B cell (primary cell): ENCODE measurements around the gene C16orf46. TPM values are rescaled to one million over a fixed set of nuclear protein-coding genes. Genes with fewer than 3 reads are reported as not detected.

Experiments
- ATAC-seq: fragments of 200-7000 bp; cut with Tn5 transposase; one replicate; pipeline ENCODE4 v1.10.0; 2021; ENCODE audit warnings: low read depth, mild to moderate bottlenecking, moderate number of reproducible peaks, moderate library complexity
- CTCF ChIA-PET: fragments of 350-600 bp; sonication (Branson Sonifier 250); formaldehyde crosslinking; loops from one replicate; lab custom pipeline; 2021; ENCODE audit warnings: antibody characterized with exemption, inconsistent platforms; lab: Charles Lee
- POLR2A ChIA-PET: fragments of 350-600 bp; sonication (Branson Sonifier 250); formaldehyde crosslinking; loops from one replicate; lab custom pipeline; 2021; ENCODE audit warnings: antibody characterized with exemption; lab: Charles Lee
- DNase-seq: peaks from one replicate; pipeline ENCODE4 v3.0.0; 2013
- H2AFZ ChIP-seq: 2 replicates; pipeline ENCODE4 v1.6.1; 2012; ENCODE audit warnings: mild to moderate bottlenecking, low read depth, low read length; ENCODE audit not compliant: insufficient read depth, poor library complexity, severe bottlenecking
- H3K27ac ChIP-seq, 2 donors: 1 replicate in 1 of 2; 2 replicates in 1 of 2; pipeline ENCODE4 v1.5.1; 2012 to 2013; ENCODE audit warnings: low read length in 2 of 2, mild to moderate bottlenecking in 2 of 2, moderate library complexity in 1 of 2
- H3K27me3 ChIP-seq, 4 experiments: fragments of 200-600 bp in 1 of 4; sonication (generic) in 1 of 4; replicated peaks in 1 of 4; 1 replicate in 2 of 4; 2 replicates in 2 of 4; pipeline versions ENCODE4 v1.6.1 to v1.7.0; 2013 to 2016; ENCODE audit warnings: low read length in 3 of 4, mild to moderate bottlenecking in 2 of 4, mixed read lengths in 1 of 4, moderate library complexity in 1 of 4; ENCODE audit not compliant: insufficient read depth in 4 of 4, control insufficient read depth in 3 of 4; ENCODE audit errors: control extremely low read depth in 1 of 4
- H3K36me3 ChIP-seq, 2 experiments: replicated peaks in 1 of 2; 1 replicate in 1 of 2; 2 replicates in 1 of 2; pipeline versions ENCODE4 v1.6.1 to v1.7.1; 2013; ENCODE audit warnings: low read length in 1 of 2; ENCODE audit not compliant: insufficient read depth in 2 of 2, control insufficient read depth in 1 of 2; ENCODE audit errors: control extremely low read depth in 1 of 2, extremely low read depth in 1 of 2
- H3K4me1 ChIP-seq, 2 donors: fragments of 200-600 bp in 1 of 2; sonication (generic) in 1 of 2; 1 replicate in 1 of 2; 2 replicates in 1 of 2; pipeline versions ENCODE4 v1.5.1 to v1.6.1; 2013 to 2017; ENCODE audit warnings: low read length in 2 of 2; ENCODE audit not compliant: control insufficient read depth in 2 of 2, insufficient read depth in 2 of 2
- H3K4me2 ChIP-seq: replicated peaks from 2 replicates; pipeline ENCODE3; 2012; ENCODE audit warnings: mild to moderate bottlenecking, low read depth, low read length; ENCODE audit not compliant: poor library complexity, severe bottlenecking
- H3K4me3 ChIP-seq, 5 experiments: fragments of 200-600 bp in 1 of 5; sonication (generic) in 1 of 5; 1 replicate in 3 of 5; 2 replicates in 2 of 5; pipeline versions ENCODE4 v1.5.1 to v1.7.0; 2011 to 2016; ENCODE audit warnings: low read length in 4 of 5, mild to moderate bottlenecking in 4 of 5, low read depth in 2 of 5, control low read depth in 1 of 5, moderate library complexity in 1 of 5; ENCODE audit not compliant: insufficient read depth in 1 of 5; ENCODE audit errors: control extremely low read depth in 1 of 5, extremely low read depth in 1 of 5
- H3K79me2 ChIP-seq: fragments of 200-600 bp; sonication (generic); one replicate; pipeline ENCODE4 v1.6.0; 2016; ENCODE audit warnings: low read length; ENCODE audit not compliant: control insufficient read depth, insufficient read depth
- H3K9ac ChIP-seq: fragments of 200-600 bp; sonication (generic); 2 replicates; pipeline ENCODE4 v1.6.1; 2017; ENCODE audit warnings: mild to moderate bottlenecking, low read length, moderate library complexity
- H3K9me3 ChIP-seq, 3 donors: one replicate each; pipeline versions ENCODE4 v1.6.1 to v1.7.1; 2013; ENCODE audit warnings: low read length in 2 of 3; ENCODE audit not compliant: control insufficient read depth in 2 of 3, insufficient read depth in 1 of 3; ENCODE audit errors: control extremely low read depth in 1 of 3
- H4K20me1 ChIP-seq: 2 replicates; pipeline ENCODE4 v1.6.0; 2012; ENCODE audit warnings: mild to moderate bottlenecking, low read length; ENCODE audit not compliant: insufficient read depth, control insufficient read depth, poor library complexity, severe bottlenecking
- H3K27ac Mint-ChIP-seq: one replicate; pipeline ENCODE4 v1.8.0; 2021; ENCODE audit warnings: mixed read lengths
- H3K27me3 Mint-ChIP-seq: one replicate; pipeline ENCODE4 v1.8.0; 2021; ENCODE audit warnings: mixed read lengths
- H3K4me1 Mint-ChIP-seq: one replicate; pipeline ENCODE4 v1.8.0; 2021; ENCODE audit warnings: mixed read lengths
- H3K4me3 Mint-ChIP-seq: one replicate; pipeline ENCODE4 v1.8.0; 2021; ENCODE audit warnings: mixed read lengths
- H3K9me3 Mint-ChIP-seq: one replicate; pipeline ENCODE4 v1.8.0; 2022; ENCODE audit warnings: mixed read lengths; ENCODE audit not compliant: insufficient read depth
- EZH2 ChIP-seq: IDR thresholded peaks from 2 replicates; pipeline ENCODE4 v1.6.1; 2012; ENCODE audit warnings: borderline replicate concordance, low read depth, mild to moderate bottlenecking, moderate library complexity, low read length; ENCODE audit not compliant: insufficient read depth, poor library complexity, severe bottlenecking
- WGBS: methylation state at CpG from one replicate; pipeline ENCODE4 v1.1.5; 2013; ENCODE audit warnings: missing lambda C conversion rate; ENCODE audit not compliant: insufficient coverage; 5-methylcytosine and 5-hydroxymethylcytosine counted together
- intact Hi-C: fragments of 100-400 bp; cut with micrococcal nuclease; formaldehyde crosslinking; loops from one replicate; pipeline ENCODE4 v1.10.0; 2022
- polyA plus RNA-seq: library from polyadenylated mRNA; depleted of rRNA; stranded (reverse); fragments of >200 nt; gene quantifications from 2 replicates; pipeline ENCODE4 v1.2.3, GENCODE V29; 2012
- total RNA-seq, 2 donors: library from RNA; stranded (reverse); fragments of 120-200 nt in 1 of 2; gene quantifications; 1 replicate in 1 of 2; 2 replicates in 1 of 2; pipeline versions ENCODE4 v1.2.3 to v1.2.4, GENCODE V29; 2013 to 2022
- TF ChIP-seq, protein P1 (sequence below): fragments of 200-600 bp; IDR thresholded peaks from one replicate; pipeline ENCODE4 v1.8.0; 2022; ENCODE audit warnings: antibody characterized with exemption, mild to moderate bottlenecking

C16orf46 gene
- total and polyA plus RNA-seq, 2 donors (not counting 1 experiment from before 2014, with no cell fraction given): 0.28 TPM; not detected in 1

DNA sequence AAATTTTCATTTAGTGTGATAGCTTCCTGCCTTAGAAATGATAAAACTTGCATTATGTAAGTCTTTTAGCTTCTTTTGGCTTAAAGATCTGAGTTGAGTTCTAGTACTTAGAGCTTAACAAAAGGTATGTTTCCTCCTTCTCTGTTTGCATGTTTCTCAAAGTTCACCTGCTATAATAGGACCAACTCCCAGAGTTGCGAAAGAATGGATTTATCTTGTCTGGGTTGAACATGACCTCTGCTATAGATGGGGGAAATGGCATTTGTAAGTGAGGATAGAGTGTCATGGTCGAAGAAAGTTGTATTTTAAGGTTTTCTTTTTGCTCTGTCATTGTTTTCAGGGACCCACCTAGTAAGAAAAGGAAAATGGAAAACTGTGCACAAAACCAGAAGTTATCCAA, 34.2 kb downstream of the C16orf46 start:
- intact Hi-C loops: no loop called here
- WGBS: no CpG with 5 or more reads among the region's 2 CpGs
- Histone ChIP-seq H2AFZ (no peak overlapping the region), H3K27me3 (no peaks in the 10 kb centered on the region), H3K9ac (no peak overlapping the region), H4K20me1 (peaks cover 9% of the 10 kb centered on the region), H3K4me2 (no peak overlapping the region), H3K36me3 (peaks cover 3 to 38% of the 10 kb centered on the region in 2 experiments), H3K79me2 (peaks cover 21% of the 10 kb centered on the region), H3K9me3 (peaks cover 0 to under 1% (median 0%) of the 10 kb centered on the region in 3 donors), H3K27ac (no peak overlapping the region), H3K4me1 (no peaks in the 10 kb centered on the region), H3K4me3 (no peak overlapping the region)
- Mint-ChIP-seq H3K9me3 (no peaks in the 10 kb centered on the region), H3K27me3 (no peaks in the 10 kb centered on the region), H3K4me1 (peaks cover 7% of the 10 kb centered on the region), H3K4me3 (no peak overlapping the region), H3K27ac (no peak overlapping the region)
- DNase-seq: no peak
- ATAC-seq: no peak
- ChIA-PET POLR2A (no interaction called here), CTCF (interaction anchor here (0.9 kb wide), 1 partner anchor 9 kb away, joined by 3 read pairs; no protein-coding TSS in a partner anchor)
- TF ChIP-seq, protein P1, sequence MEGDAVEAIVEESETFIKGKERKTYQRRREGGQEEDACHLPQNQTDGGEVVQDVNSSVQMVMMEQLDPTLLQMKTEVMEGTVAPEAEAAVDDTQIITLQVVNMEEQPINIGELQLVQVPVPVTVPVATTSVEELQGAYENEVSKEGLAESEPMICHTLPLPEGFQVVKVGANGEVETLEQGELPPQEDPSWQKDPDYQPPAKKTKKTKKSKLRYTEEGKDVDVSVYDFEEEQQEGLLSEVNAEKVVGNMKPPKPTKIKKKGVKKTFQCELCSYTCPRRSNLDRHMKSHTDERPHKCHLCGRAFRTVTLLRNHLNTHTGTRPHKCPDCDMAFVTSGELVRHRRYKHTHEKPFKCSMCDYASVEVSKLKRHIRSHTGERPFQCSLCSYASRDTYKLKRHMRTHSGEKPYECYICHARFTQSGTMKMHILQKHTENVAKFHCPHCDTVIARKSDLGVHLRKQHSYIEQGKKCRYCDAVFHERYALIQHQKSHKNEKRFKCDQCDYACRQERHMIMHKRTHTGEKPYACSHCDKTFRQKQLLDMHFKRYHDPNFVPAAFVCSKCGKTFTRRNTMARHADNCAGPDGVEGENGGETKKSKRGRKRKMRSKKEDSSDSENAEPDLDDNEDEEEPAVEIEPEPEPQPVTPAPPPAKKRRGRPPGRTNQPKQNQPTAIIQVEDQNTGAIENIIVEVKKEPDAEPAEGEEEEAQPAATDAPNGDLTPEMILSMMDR: no peak
- no peak for TF ChIP-seq EZH2

DNA sequence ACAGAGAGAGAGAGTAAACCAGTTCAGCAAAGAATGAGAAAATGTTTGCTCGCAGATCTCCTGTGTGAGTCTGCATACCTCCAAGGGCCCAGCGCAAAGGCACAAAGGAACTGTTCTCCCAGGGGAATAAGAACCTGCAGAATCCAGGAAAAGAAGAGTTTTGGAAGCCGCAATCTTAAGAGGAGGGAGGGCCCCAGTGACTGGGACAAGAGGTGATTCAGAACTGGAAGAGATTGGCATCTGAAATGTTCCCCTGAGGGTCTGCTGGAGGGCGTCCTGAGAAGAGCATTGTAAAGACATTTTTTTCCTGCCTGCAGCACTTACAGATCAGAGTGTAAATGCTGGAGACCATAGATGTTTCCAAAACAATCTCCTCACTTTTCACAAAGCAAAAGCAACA, 35.3 kb downstream of the C16orf46 start:
- Mint-ChIP-seq H3K27ac (no peak overlapping the region), H3K4me1 (peaks cover 15% of the 10 kb centered on the region), H3K27me3 (no peaks in the 10 kb centered on the region), H3K9me3 (no peaks in the 10 kb centered on the region), H3K4me3 (no peak overlapping the region)
- no peak overlapping the region for H2AFZ ChIP-seq
- no peak for TF ChIP-seq EZH2
- TF ChIP-seq, protein P1: no peak
- H3K4me1 ChIP-seq: peaks cover 7 to 9% of the 10 kb centered on the region in 2 donors
- no peaks in the 10 kb centered on the region for H3K9me3 ChIP-seq
- no peaks in the 10 kb centered on the region for H3K27me3 ChIP-seq
- ChIA-PET CTCF (no interaction called here), POLR2A (no interaction called here)
- H3K27ac ChIP-seq: no peak overlapping the region
- peaks cover 33% of the 10 kb centered on the region for H3K79me2 ChIP-seq
- DNase-seq (no peak), ATAC-seq (no peak)
- no peak overlapping the region for H3K9ac ChIP-seq
- peaks cover 3 to 38% of the 10 kb centered on the region in 2 experiments for H3K36me3 ChIP-seq
- intact Hi-C loops: no loop called here
- peaks cover 18% of the 10 kb centered on the region for H4K20me1 ChIP-seq
- H3K4me2 ChIP-seq: no peak overlapping the region
- WGBS: 98% methylated on average over 3 of the region's 4 CpGs
- no peak overlapping the region for H3K4me3 ChIP-seq
